BLaER1 treated with 17β-estradiol and CSF1 and Interleukin-3, amounts not matched to agents 10 nM and 100 nM (cell line): ENCODE results near the gene GTPBP4.
"Not testable (repeated sequence)": the region's sequence is repeated elsewhere in the genome, so short reads cannot be mapped to it uniquely, and the experiment has no call there.

Experiments
- H3K27ac ChIP-seq, 11 experiments: shearing (Covaris generic); formaldehyde crosslinking; 2 replicates each; pipeline ENCODE4 v1.8.1; 2022
- H3K27me3 ChIP-seq, 11 experiments: shearing (Covaris generic); formaldehyde crosslinking; 2 replicates each; pipeline ENCODE4 v1.8.1; 2022
- H3K36me3 ChIP-seq, 11 experiments: shearing (Covaris generic); formaldehyde crosslinking; 2 replicates each; pipeline ENCODE4 v1.8.1; 2022
- H3K4me1 ChIP-seq, 10 experiments: shearing (Covaris generic); formaldehyde crosslinking; 2 replicates each; pipeline ENCODE4 v1.8.1; 2022
- H3K4me2 ChIP-seq, 11 experiments: shearing (Covaris generic); formaldehyde crosslinking; 2 replicates each; pipeline ENCODE4 v1.8.1; 2022
- H3K4me3 ChIP-seq, 10 experiments: shearing (Covaris generic); formaldehyde crosslinking; 2 replicates each; pipeline ENCODE4 v1.8.1; 2022
- H3K9ac ChIP-seq, 11 experiments: shearing (Covaris generic); formaldehyde crosslinking; 2 replicates each; pipeline ENCODE4 v1.8.1; 2022
- H3K9me3 ChIP-seq, 11 experiments: shearing (Covaris generic); formaldehyde crosslinking; replicated peaks in 1 of 11; 2 replicates each; pipeline ENCODE4 v1.8.1; 2022
- H4K20me1 ChIP-seq, 11 experiments: shearing (Covaris generic); formaldehyde crosslinking; 2 replicates each; pipeline ENCODE4 v1.8.1; 2022
- Cebpa-rat ChIP-seq, 11 experiments: shearing (Covaris generic); IDR thresholded peaks; 2 replicates each; pipeline ENCODE4 v1.8.1; 2022

GTPBP4 gene

DNA sequence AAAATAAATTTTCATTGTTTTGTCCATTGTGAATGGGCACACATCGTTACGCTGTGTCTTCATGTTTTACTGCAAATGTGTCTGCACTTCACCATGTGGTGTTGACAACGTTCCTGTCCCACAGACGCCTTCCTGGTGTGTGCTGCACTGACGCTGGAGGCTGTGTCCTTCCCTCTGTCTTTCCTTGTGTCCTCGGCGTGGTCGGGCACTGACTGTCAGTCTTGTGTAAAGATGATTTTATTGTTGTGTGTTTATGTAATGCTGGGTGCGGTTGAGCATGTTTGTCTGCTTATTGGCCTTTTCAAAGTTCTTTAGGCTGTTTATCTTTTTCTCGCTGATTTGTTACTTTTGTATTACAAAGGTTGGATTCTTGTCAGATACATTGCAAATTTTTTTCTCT, 19.3 kb downstream of the GTPBP4 start:
- Histone ChIP-seq H3K9ac (no peak overlapping the region; a peak in 1 of 22 replicates), H3K4me2 (no peak overlapping the region), H3K9me3 (peaks cover 0 to 4% (median under 1%) of the 10 kb centered on the region in 11 experiments; a peak in 7 of 22 replicates), H3K4me3 (no peak overlapping the region), H4K20me1 (peaks cover 19 to 99% (median 89%) of the 10 kb centered on the region in 11 experiments; a peak in 21 of 22 replicates), H3K4me1 (no peaks in the 10 kb centered on the region; a peak in 1 of 20 replicates), H3K27me3 (no peaks in the 10 kb centered on the region), H3K27ac (no peak overlapping the region), H3K36me3 (peaks cover 99 to 100% (median 100%) of the 10 kb centered on the region in 11 experiments)
- no peak for TF ChIP-seq Cebpa-rat (IDR thresholded peaks at IDR 0.05)

DNA sequence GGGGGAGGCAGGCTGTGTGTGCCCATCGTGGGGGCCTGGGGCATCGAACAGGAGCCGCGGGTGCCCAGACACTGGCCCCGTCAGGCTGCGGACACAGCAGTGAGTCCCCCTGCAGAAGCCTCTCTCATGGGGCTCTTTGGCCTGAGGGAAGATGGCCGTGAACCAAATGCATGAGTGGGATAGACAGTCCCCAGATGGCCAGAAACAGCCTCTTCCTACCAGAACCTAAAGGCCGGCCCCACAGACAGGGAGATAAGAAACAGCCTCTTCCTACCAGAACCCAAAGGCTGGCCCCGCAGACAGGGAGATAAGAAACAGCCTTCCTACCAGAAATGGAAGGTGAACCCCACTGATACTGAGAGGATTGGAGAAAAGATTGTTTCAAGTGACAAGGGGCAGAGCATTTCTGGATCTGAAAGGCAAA, 20.8 kb downstream of the GTPBP4 start:
- Histone ChIP-seq H3K4me1 (no peaks in the 10 kb centered on the region; a peak in 1 of 20 replicates), H3K36me3 (peaks cover 98 to 100% (median 100%) of the 10 kb centered on the region in 11 experiments), H3K9me3 (no peaks in the 10 kb centered on the region), H4K20me1 (peaks cover 5 to 99% (median 82%) of the 10 kb centered on the region in 11 experiments; a peak in 21 of 22 replicates), H3K9ac (no peak overlapping the region), H3K4me2 (no peak overlapping the region), H3K4me3 (no peak overlapping the region), H3K27me3 (no peaks in the 10 kb centered on the region), H3K27ac (no peak overlapping the region)
- TF ChIP-seq Cebpa-rat (IDR thresholded peaks at IDR 0.05) = no peak

DNA sequence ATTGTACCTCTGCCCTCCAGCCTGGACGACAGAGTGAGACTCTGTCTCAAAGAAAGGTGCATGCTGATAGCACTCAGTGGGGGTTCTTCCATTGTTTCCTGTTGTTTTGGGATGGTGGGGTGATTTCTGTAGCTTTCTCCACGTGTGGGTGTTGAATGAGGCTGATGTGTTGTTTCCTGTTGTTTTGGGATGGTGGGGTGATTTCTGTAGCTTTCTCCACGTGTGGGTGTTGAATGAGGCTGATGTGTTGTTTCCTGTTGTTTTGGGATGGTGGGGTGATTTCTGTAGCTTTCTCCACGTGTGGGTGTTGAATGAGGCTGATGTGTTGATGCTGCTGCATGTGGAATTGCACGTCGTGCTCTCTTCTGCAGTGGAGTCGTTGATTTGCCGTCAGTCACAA, 21.7 kb downstream of the GTPBP4 start:
- H3K27me3 ChIP-seq, H3K27ac ChIP-seq, H3K4me2 ChIP-seq, H3K4me3 ChIP-seq, H3K9me3 ChIP-seq, H3K4me1 ChIP-seq, H3K9ac ChIP-seq: not testable (repeated sequence)
- peaks cover 98 to 100% (median 100%) of the 10 kb centered on the region in 11 experiments for H3K36me3 ChIP-seq
- H4K20me1 ChIP-seq = peaks cover under 1 to 99% (median 82%) of the 10 kb centered on the region in 11 experiments; a peak in 20 of 22 replicates

DNA sequence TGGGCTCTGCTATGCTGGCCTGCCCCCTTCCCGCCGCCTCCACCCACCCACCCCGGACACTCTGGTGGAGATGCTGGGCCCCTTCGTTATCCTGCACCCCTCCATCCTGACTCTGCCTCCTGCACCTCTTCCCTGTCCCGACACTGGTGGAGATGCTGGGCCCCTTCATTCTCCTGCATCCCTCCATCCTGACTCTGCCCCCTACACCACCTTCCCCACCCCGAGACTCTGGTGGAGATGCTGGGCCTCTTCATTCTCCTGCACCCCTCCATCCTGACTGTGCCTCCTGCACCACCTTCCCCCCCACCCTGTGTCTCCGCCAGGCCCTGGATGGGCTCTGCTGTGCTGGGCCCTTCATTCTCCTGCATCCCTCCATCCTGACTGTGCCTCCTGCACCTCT, 22.5 kb downstream of the GTPBP4 start:
- H3K36me3 ChIP-seq = peaks cover 96 to 100% (median 99%) of the 10 kb centered on the region in 11 experiments
- H3K4me2 ChIP-seq = no peak overlapping the region
- H3K27ac ChIP-seq = no peak overlapping the region
- no peak overlapping the region for H3K9ac ChIP-seq
- no peak for TF ChIP-seq Cebpa-rat (IDR thresholded peaks at IDR 0.05)
- H3K4me1 ChIP-seq = no peaks in the 10 kb centered on the region; a peak in 1 of 20 replicates
- H3K27me3 ChIP-seq = no peaks in the 10 kb centered on the region
- no peaks in the 10 kb centered on the region for H3K9me3 ChIP-seq
- H3K4me3 ChIP-seq = no peak overlapping the region
- peaks cover 0 to 99% (median 76%) of the 10 kb centered on the region in 11 experiments; a peak in 21 of 22 replicates for H4K20me1 ChIP-seq

DNA sequence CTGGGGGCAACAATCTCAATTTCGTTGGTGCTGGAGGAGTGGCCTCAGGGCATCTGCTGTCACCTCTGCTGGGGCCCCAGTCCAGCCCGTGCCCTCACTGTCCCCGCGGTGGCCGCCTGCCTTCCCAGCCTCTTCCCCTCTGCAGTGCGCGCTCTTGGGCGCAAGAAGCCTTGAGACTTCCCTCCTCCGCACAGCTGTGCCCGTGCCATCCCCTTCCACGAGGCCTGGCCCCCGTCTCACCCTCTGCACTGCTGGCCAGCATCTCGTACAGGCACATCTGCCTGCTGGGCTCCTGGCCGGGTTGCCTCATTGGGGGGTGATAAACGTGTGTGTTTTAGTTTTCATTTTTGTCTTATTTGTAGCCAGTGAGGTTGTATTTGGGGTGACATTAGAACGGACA, 23.5 kb downstream of the GTPBP4 start:
- Histone ChIP-seq H3K27me3 (no peaks in the 10 kb centered on the region), H3K27ac (no peak overlapping the region), H3K9me3 (no peaks in the 10 kb centered on the region), H3K4me2 (no peak overlapping the region), H4K20me1 (peaks cover 0 to 99% (median 66%) of the 10 kb centered on the region in 11 experiments; a peak in 21 of 22 replicates), H3K4me3 (no peak overlapping the region), H3K9ac (no peak overlapping the region), H3K4me1 (no peaks in the 10 kb centered on the region; a peak in 1 of 20 replicates), H3K36me3 (peaks cover 96 to 100% (median 99%) of the 10 kb centered on the region in 11 experiments)
- no peak for TF ChIP-seq Cebpa-rat (IDR thresholded peaks at IDR 0.05)

DNA sequence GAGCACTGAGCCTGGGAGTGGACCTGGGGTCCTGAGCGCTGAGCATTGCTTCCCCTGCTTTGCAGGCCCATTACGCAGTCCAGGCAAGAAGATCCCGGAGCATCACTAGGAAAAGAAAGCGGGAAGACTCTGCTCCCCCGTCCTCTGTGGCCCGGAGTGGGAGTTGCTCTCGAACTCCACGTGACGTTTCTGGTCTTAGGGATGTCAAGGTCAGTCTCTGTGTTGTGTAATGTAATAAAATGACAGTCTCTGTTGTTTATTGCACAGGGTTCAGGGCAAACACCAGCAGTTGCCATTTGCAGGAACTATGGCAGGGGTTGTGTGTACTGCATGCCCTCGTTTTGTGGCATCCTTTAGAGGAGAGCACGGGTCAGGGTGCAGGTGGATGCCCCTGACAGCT, 27.5 kb downstream of the GTPBP4 start:
- H3K9ac ChIP-seq = no peak overlapping the region
- H3K27me3 ChIP-seq = no peaks in the 10 kb centered on the region
- H3K9me3 ChIP-seq = no peaks in the 10 kb centered on the region
- H4K20me1 ChIP-seq = peaks cover 0 to 82% (median 47%) of the 10 kb centered on the region in 11 experiments; a peak in 19 of 22 replicates
- no peak overlapping the region for H3K27ac ChIP-seq
- H3K4me2 ChIP-seq = no peak overlapping the region
- peaks cover 92 to 100% (median 96%) of the 10 kb centered on the region in 11 experiments for H3K36me3 ChIP-seq
- H3K4me3 ChIP-seq = no peak overlapping the region
- H3K4me1 ChIP-seq = no peaks in the 10 kb centered on the region
- no peak for TF ChIP-seq Cebpa-rat (IDR thresholded peaks at IDR 0.05)

DNA sequence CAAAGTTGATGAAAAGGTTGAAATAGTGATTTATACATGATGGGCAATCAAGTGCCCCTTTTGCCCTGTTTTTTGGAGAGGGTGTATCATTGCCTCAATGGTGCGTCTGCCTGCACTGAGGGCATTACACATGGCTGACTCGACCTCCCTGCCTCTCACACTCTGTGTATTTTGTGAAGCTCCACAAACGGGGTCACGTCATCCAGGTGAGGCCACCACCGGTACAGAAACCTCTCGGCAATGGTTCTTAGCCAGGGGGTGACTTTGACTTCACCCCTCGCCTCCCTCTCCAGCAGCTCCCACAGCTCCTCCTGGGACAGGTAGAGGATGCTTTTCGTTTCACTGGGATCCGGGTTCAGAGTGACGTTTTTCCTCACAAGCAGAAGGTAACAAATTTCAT, 31.1 kb downstream of the GTPBP4 start:
- Histone ChIP-seq H3K36me3 (peaks cover 57 to 77% (median 65%) of the 10 kb centered on the region in 11 experiments), H3K4me1 (no peaks in the 10 kb centered on the region), H4K20me1 (peaks cover 0 to 45% (median 19%) of the 10 kb centered on the region in 11 experiments; a peak in 16 of 22 replicates), H3K4me2 (no peak overlapping the region), H3K9me3 (no peaks in the 10 kb centered on the region), H3K27me3 (no peaks in the 10 kb centered on the region), H3K4me3 (no peak overlapping the region), H3K9ac (no peak overlapping the region), H3K27ac (no peak overlapping the region)
- no peak for TF ChIP-seq Cebpa-rat (IDR thresholded peaks at IDR 0.05)

DNA sequence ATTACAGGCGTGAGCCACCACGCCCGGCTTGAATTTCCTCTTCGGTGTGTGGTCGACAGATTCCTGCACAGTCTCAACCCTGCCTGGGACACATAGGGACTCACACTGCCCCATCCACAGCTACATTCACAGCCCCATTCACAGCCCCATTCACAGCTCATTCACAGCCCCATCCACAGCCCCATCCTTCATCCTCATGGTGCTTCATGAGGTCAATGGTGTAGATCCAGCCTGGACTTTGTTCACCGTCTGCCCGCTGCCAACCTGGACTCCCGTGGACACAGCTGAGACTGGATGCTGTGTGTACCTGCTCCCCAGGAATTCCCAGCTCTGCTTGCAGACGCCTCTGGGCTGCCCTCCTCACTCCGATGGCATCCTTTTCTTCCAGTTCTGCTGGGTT, 32.2 kb downstream of the GTPBP4 start:
- H3K36me3 ChIP-seq = peaks cover 48 to 76% (median 57%) of the 10 kb centered on the region in 11 experiments
- no peak overlapping the region for H3K27ac ChIP-seq

DNA sequence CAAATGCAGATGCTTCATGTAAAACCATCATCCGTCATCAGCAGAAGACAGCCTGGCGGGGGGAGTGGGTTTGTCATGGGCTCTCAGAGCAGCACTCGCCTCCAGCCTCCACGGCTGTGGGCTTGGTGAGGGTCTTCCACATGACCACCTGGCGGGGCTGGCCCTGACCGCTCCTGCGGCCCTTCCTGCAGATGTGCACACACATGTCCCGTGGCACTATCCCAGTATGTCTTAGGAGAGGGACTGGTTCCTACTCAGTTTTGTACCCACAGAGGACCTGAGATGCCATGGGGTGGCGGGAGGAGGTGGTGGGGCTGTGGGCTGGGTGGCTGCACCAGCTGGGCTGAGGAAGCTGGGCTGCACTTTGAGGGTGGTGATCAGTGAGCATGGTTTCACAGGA, 32.7 kb downstream of the GTPBP4 start:
- Histone ChIP-seq H3K4me2 (no peak overlapping the region), H3K27me3 (no peaks in the 10 kb centered on the region), H3K9ac (no peak overlapping the region), H3K27ac (no peak overlapping the region), H3K9me3 (no peaks in the 10 kb centered on the region), H3K4me1 (no peaks in the 10 kb centered on the region), H3K4me3 (no peak overlapping the region), H3K36me3 (peaks cover 43 to 74% (median 52%) of the 10 kb centered on the region in 11 experiments), H4K20me1 (peaks cover 0 to 29% (median 13%) of the 10 kb centered on the region in 11 experiments; a peak in 16 of 22 replicates)
- TF ChIP-seq Cebpa-rat (IDR thresholded peaks at IDR 0.05) = no peak

More for the DNA sequence above, 32.2 kb downstream of the GTPBP4 start:
- peaks cover 0 to 34% (median 13%) of the 10 kb centered on the region in 11 experiments; a peak in 16 of 22 replicates for H4K20me1 ChIP-seq
- TF ChIP-seq Cebpa-rat (IDR thresholded peaks at IDR 0.05) = no peak
- no peak overlapping the region for H3K9ac ChIP-seq
- no peaks in the 10 kb centered on the region for H3K27me3 ChIP-seq
- H3K4me1 ChIP-seq = no peaks in the 10 kb centered on the region
- no peak overlapping the region for H3K4me3 ChIP-seq
- H3K4me2 ChIP-seq = no peak overlapping the region
- no peaks in the 10 kb centered on the region for H3K9me3 ChIP-seq

DNA sequence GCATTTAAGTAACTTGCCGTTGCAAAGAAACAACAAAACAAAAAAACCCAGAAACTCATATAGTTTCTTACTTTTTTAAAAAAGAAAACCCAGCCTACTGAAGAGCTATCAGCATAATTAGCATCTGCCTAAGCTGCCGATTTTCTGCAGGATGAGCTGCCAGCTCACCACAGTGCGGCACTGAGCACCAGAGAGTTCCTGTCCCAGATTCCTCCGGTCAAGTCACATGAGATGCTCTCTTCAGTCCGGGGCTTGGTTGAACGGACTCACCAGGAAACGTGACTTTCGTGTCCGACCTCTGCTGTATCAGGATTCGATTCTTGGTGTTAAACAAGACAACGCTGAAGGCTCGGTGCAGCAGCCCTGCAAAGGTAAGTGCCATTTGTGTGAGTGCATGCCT, 34.2 kb downstream of the GTPBP4 start:
- Histone ChIP-seq H3K36me3 (peaks cover 28 to 62% (median 37%) of the 10 kb centered on the region in 11 experiments), H3K9ac (no peak overlapping the region), H3K27me3 (no peaks in the 10 kb centered on the region), H3K9me3 (no peaks in the 10 kb centered on the region), H3K4me2 (no peak overlapping the region), H4K20me1 (peaks cover 0 to 17% (median 6%) of the 10 kb centered on the region in 11 experiments; a peak in 13 of 22 replicates), H3K4me3 (no peak overlapping the region), H3K27ac (no peak overlapping the region), H3K4me1 (no peaks in the 10 kb centered on the region)
- TF ChIP-seq Cebpa-rat (IDR thresholded peaks at IDR 0.05) = no peak
